A172 (cell line): Measurements from ENCODE around the gene DPP9. TPM values are rescaled to one million over a fixed set of nuclear protein-coding genes. Genes with fewer than 3 reads are reported as not detected.
"Not testable (repeated sequence)": the region's sequence is repeated elsewhere in the genome, so short reads cannot be mapped to it uniquely, and the experiment has no call there.

Experiments used
- DNase-seq: peaks from one replicate; pipeline ENCODE4 v3.0.0-alpha.2; 2015; ENCODE audit warnings: low spot score
- total RNA-seq: library from RNA; depleted of rRNA; stranded (reverse); fragments of >200 nt; shearing (Covaris generic); gene quantifications from 2 replicates; pipeline ENCODE4 v1.2.3, GENCODE V29; 2014

Gene DPP9
- total RNA-seq, 1 experiment from 2014 or later = 81.8 TPM

DNA sequence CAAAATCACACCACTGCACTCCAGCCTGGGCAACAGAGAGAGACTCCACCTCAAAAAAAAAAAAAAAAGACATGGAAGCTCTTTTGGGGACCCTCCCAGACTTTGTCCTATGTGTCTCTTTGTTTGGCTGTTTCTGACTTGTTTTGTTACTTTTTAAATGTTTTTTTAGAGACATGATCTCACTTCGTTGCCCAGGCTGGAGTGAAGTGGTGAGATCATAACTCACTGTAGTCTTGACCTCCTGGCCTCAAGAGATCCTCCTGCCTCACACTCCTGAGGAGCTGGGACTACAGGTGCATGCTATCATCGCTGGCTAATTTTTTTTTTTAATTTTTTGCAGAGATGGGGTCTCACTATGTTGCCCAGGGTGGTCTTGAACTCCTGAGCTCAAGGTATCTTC lies 16.4 kb upstream of the DPP9 start:
- DNase-seq = no peak

GRCh38 chr19:4738734-4739133 lies 15.1 kb upstream of the DPP9 start:
- DNase-seq = no peak

GRCh38 chr19:4737955-4738600 lies 14.4 kb upstream of the DPP9 start:
- DNase-seq = no peak

DNA sequence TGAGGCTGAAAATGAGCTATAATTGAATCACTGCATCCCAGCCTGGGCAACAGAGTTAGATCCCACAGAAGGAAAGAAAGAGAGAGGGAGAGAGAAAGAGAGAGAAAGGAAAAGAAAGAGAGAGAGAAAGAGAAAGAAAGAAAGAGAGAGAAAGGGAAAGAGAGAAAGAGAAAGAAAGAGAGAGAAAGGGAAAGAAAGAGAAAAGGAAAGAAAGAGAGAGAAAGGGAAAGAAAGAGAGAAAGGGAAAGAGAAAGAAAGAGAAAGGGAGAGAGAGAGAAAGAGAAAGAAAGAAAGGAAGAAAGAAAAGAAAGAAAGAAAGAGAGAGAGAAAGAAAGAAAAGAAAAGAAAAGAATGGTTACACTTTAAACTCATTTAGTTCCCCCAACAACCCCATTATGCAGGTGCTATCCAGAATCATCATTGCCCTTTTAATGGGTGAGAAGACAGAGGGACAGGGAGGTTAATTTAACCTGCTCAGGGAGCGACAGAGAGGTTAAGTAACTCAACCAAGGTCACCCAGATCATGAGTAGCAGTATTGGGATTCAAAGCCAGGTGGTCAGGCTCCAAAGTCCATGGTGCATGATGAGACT lies 10.2 kb upstream of the DPP9 start:
- no peak for DNase-seq

DNA sequence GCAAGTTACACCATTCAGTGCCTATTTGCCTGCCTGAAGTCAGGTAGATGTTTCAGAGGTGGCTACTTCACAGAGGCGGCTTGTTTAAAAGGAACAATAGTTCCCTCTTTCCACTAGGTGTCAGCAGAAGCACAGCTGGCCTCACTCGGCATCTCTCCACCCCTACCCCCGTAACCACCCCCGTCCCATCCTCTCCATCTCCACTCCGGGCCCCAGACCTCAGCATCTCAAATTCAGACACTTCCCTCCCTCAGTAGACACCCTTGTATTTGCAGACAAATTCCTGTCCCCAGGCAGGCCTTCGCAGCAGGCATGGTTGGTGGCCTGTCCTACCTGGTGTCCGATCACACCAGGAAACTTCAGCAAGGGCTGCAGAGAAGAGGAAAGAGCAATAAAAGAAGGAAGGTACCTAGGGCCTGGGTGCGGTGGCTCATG lies 9.1 kb upstream of the DPP9 start:
- peak; percentile 69 for DNase-seq

GRCh38 chr19:4730740-4731171 lies 7.1 kb upstream of the DPP9 start:
- no peak for DNase-seq

GRCh38 chr19:4728871-4729270 lies 5.2 kb upstream of the DPP9 start:
- no peak for DNase-seq

DNA sequence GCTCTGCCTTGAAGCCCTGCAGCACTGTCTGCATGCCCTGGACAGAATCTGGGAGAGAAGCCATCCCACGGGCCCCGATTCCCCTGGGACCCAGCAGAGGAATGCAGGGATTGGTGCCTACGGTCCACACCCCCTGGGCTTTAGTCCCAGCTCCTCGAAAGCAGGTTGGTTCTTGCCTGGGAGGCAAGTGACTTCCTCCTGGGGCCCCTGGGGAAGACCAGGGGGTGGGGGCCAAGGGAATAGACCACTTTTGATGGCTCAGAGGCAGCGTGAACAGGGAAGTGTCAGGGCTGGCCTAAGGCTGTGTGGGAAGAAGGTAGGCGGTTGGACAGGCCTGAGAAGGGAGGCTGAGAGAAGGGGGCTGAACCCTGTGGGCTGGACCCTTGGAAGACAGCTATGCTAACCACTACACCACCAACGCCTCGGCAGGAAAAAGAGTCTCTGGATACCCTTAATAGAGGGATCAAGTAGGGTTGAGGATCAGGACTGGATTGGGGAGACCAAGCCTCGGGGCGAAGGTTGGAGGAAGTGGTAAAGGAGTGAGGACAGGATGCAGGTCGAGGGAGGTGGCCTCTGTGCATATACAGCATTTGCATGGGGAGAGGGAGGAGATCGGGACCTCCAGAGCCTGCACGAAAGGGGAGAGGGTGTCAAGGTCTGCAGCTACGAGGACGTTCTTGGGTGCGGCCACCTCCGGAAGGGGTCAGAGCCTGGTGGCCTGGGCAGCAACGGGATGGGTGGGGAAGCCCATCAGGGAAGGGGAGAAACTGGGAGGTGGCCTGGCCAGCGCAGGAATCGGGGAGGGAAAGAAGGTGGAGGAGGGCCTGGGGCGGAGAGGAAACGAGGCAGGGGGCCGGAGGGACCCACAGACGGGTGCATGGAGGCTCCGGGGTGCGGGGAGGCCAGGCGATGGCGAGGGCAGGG lies 709 bp downstream of the DPP9 start:
- peak; percentile 68 for DNase-seq

DNA sequence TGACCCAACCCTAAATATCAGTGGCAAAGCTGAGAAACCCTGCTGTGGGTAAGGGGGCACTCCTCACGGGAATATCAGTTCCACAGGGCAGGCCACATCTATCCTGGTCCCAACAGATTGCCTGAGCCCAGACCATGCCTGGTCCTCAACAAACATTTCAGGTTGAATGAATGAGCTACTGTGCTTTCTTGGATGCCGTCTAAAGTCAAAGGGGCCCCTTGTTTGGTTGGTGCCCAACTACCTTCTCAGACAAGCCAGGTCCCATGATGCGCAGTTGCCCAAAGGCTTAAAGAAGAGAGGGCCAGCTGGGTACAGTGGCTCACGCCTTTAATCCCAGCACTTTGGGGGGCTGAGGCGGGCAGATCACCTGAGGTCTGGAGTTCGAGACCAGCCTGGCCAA lies 2.4 kb downstream of the DPP9 start:
- no peak for DNase-seq

DNA sequence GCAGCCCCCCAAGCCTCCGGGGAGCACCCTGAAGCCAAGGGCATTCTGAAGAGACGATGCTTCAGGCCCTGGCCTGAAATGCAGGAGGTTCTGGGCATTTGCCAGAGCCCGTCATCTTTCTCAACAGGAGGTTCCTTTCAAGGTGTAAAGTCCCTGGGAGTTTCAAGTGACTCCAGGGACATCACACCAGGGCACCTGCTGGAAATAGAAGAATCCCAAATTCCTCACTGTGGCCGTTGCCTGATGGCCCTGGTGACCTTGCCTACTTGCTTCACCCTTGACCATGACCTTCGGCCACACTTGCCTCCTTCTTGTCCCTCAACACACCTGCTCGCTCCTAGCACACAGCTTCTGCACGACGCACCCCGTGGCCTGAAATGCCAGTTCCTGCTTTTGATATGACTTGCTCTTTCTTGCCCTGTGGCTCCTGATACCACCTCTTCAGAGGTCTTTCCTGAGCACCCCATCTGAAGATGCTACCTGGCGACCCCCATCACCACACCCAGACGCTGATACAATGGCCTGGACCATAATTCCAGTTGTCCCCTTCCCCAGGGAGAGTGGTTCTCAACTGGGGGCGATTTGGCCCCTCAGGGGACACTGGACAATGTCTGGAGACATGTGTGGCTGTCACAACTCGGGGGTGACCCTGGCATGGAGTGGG lies 3.5 kb downstream of the DPP9 start:
- no peak for DNase-seq

GRCh38 chr19:4719499-4719866 lies 4.2 kb downstream of the DPP9 start:
- DNase-seq = no peak

GRCh38 chr19:4717966-4718701 lies 5.5 kb downstream of the DPP9 start:
- no peak for DNase-seq

DNA sequence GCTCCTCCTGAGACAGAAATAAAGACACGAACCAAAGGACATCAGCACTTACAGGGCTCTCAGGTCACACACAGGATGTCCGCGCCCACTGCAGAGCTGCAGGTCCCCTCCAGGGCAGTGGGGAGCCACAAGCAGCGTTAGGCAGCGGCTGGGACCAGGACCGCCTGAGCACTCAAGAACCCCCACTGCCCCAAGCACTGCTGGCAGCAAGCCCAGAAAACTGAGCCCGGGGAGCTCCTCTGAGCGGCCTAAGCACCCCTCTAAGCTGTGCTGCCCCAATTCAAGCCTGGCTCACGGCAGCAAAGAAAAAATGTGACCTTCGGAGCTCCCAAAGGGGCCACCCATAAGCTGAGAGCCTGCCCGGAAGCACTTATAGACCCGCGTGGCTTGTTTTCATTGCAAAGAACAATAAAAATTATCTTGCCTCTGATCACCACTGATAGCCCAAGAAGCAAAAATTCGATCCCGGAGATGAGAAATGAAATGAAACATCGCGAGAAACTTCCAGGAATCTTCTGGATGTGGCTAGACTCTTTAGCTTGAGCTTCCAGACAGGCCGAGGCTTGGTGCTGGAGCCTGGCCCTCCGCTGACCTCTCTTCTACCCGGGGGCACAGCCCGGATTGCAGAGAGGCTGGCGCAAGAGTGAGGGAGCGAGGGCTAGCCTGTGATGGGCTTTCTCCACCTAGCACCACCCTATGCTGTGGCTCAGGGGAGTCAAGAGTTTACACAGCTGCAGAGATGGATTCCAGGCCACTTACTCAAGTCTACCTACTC lies 6.3 kb downstream of the DPP9 start:
- peak; percentile 91 for DNase-seq

- no peak for DNase-seq
Measured at GRCh38 chr19:4715529-4716221, 8.0 kb downstream of the DPP9 start.

DNA sequence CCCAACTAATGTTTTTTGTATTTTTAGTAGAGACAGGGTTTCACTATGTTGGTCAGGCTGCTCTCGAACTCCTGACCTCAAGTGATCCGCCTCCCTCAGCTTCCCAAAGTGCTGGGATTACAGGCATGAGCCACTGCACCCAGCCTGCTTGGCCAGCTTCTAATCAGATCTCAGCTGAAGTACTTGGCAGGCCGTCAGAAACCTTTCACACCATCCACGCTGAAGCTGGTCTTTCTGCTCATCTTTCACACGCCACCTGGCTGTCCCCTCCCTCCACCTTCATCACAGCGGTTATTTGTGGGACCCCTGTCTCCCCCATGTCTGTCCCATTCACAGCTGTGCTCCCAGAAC lies 8.5 kb downstream of the DPP9 start:
- not testable (repeated sequence) for DNase-seq

- no peak for DNase-seq
Measured at GRCh38 chr19:4714016-4714415, 9.6 kb downstream of the DPP9 start.

GRCh38 chr19:4713384-4713951 lies 10.2 kb downstream of the DPP9 start:
- DNase-seq = peak; percentile 99

GRCh38 chr19:4712771-4713170 lies 10.9 kb downstream of the DPP9 start:
- DNase-seq = no peak

DNA sequence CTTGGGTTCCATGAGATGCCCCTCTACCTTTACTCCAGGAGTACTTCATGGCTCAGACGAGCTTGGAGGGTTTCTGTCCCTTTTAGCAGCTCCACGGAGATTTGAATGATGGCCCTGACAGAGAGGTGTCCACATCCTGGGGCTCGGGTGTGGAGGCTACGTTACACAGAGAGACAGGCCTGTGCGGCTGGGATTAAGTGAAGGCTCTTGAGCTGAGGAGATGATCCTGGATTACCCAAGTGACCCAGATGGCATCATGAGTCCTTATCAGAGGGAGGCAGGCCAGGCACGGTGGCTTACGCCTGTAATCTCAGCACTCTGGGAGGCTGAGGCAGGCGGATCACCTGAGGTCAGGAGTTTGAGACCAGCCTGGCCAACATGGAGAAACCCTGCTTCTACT lies 12.4 kb downstream of the DPP9 start:
- DNase-seq = no peak

GRCh38 chr19:4710281-4710600 lies 13.4 kb downstream of the DPP9 start:
- DNase-seq = no peak
